Stimulated activated CD4-positive, alpha-beta T cell treated with anti-CD3 and anti-CD28 coated beads, TNF-alpha, amount 100 ng/mL, for 1 hour (primary cell): Measurements from ENCODE around the gene PLEKHG2.

Experiments
- DNase-seq, 3 donors: peaks; one replicate each; pipeline ENCODE4 v3.0.0-alpha.2; 2020; ENCODE audit warnings: low read depth in 3 of 3, low spot score in 1 of 3

PLEKHG2 gene

DNA sequence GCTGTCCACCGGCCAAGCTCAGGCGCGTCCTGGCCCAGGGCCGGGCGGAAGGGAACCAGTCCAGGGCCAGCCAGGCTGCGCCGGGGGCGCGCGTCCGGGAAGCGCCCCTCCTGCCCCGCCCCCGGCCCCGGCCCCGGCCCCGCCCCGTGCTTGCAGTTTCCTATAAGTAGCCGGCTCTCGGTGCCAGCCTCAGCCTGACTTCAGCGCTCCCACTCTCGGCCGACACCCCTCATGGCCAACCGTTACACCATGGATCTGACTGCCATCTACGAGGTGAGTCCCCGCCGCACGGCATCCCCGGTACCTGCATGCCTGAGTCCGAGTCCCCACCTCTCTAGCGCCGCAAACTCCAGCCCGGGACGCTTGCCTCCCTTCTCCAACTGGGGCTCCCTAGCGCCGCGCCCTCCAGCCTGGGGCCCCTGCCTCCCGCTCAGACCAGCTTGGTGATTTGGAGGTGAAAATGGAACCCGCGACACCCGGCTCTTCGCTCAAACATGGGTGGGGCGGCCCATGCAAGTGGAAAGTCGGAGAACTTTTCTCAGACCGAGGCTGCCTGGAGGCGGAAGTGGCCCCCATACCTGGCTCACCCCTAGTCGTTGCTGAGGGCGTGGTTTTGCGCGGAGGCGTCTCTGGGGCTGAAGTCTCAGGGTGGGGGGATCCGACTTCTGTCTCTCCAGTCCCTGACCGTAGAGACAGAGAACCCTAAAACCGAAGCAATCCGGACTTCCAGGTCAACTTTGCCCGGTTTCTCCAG is 5.6 kb upstream of the PLEKHG2 start, which contains the start of gene ZFP36:
Gene ZFP36 (plus strand): TSS at position 192 of the 754 bp plus-strand sequence. CDS start 58 bp downstream, at position 250.
- DNase-seq, result peak; percentile 83 to 93 (median 87)

DNA sequence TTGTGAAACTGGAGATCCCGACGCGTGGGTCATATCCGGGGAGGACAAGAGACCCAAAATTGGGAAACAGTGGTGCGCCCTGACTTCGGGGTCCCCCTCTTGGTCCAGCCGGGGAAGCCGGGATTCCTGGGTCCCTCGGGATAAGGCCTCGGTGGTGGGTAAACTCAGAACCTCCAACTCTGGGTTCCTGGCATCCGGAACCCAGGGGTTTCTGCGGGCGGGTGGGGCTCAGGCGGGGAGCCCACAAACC is 5.1 kb upstream of the PLEKHG2 start:
- DNase-seq, result no peak

DNA sequence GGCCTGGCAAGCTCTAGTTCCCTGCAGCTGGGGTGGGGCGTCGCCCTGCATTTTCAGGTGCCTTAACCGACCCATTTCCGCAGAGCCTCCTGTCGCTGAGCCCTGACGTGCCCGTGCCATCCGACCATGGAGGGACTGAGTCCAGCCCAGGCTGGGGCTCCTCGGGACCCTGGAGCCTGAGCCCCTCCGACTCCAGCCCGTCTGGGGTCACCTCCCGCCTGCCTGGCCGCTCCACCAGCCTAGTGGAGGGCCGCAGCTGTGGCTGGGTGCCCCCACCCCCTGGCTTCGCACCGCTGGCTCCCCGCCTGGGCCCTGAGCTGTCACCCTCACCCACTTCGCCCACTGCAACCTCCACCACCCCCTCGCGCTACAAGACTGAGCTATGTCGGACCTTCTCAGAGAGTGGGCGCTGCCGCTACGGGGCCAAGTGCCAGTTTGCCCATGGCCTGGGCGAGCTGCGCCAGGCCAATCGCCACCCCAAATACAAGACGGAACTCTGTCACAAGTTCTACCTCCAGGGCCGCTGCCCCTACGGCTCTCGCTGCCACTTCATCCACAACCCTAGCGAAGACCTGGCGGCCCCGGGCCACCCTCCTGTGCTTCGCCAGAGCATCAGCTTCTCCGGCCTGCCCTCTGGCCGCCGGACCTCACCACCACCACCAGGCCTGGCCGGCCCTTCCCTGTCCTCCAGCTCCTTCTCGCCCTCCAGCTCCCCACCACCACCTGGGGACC is 4.6 kb upstream of the PLEKHG2 start:
- DNase-seq, result peak in 1 of 3 donors; percentile 46

DNA sequence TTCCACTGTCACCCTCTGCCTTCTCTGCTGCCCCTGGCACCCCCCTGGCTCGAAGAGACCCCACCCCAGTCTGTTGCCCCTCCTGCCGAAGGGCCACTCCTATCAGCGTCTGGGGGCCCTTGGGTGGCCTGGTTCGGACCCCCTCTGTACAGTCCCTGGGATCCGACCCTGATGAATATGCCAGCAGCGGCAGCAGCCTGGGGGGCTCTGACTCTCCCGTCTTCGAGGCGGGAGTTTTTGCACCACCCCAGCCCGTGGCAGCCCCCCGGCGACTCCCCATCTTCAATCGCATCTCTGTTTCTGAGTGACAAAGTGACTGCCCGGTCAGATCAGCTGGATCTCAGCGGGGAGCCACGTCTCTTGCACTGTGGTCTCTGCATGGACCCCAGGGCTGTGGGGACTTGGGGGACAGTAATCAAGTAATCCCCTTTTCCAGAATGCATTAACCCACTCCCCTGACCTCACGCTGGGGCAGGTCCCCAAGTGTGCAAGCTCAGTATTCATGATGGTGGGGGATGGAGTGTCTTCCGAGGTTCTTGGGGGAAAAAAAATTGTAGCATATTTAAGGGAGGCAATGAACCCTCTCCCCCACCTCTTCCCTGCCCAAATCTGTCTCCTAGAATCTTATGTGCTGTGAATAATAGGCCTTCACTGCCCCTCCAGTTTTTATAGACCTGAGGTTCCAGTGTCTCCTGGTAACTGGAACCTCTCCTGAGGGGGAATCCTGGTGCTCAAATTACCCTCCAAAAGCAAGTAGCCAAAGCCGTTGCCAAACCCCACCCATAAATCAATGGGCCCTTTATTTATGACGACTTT is 3.9 kb upstream of the PLEKHG2 start:
- DNase-seq, result no peak

DNA sequence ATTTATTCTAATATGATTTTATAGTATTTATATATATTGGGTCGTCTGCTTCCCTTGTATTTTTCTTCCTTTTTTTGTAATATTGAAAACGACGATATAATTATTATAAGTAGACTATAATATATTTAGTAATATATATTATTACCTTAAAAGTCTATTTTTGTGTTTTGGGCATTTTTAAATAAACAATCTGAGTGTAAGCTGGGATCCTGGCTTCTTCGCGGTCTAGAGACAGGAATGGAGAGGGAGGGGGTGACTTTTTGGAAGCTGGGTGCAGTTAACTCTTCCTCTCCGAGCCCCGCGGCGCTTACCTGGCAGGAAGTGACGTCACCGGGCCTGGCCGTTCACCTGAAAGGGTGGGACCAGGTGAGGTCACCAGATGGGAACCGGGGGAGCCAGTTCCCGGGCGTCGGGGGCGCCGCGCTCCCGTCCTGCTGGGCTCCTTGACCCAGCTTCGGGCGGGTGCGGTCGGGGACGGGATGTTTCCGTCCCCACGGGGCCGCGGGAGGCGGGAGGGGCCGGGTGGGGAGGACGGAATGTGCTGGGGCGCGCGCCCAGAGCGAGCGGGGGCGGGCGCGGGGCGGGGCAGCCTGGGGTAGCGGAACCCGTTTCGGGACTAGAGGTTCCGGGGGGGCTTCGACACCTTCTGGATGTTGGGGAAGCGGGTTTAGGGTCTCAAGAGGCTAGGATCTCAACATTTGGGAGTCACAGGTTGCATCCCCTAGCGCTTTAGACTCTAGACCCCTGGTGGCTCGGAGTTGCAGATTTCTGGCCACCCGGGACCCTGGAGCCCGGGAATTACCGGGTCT is 3.1 kb upstream of the PLEKHG2 start:
- peak; percentile 67 to 85 (median 84) for DNase-seq

DNA sequence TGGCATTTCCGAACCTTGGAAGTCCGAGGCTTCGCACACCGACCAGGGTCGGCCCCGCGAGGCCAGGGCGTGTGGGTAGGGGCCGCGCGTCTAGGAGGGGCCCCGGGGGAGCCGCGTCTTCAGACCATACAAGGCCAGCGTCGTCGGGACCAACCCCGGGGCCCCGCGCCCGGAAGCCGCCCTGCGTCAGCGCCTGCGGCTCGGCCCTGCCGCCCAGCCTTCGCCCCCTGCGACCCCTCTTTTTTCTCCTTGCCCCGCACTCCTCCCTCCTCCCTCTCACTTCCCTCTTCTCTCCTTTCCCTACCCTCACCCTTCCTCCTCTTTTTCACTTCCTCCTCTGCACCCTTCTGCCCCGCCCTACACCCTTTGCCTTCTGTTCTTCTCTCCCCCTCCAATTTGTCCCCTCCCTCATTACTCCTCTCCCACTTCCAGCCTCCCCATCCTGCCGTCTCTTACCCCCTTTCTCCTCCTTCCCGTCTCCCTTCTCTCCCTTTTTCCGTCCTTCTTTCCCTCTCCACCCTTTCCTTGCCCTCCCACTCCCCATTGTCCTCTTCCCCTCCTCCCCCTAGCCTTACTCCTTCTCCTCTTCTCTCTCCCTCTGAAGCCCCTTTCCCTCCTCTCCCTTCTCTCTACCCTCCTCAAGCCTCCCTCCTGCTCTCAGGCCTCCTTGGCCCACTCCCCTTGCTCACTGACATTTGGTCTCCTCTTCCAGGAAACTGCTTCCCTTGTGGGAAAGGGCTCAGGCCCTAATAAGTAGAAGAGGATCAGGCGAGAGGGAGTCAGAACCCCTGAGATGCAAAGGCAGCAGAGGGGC is 2.2 kb upstream of the PLEKHG2 start:
- peak in 2 of 3 donors; percentile 58 to 65 for DNase-seq

DNA sequence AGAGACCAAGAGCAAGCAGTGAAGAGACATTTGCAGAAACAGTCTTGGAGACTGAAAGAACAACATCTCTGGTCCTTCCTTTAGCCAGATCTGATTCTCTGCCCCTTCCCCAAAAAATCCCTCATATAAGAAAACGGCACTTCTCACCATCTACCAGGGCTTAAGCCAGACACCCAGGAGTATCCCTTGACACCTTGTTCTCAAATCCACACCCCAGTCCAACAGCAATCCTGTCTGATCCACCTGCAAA is 1.7 kb upstream of the PLEKHG2 start:
- no peak for DNase-seq

DNA sequence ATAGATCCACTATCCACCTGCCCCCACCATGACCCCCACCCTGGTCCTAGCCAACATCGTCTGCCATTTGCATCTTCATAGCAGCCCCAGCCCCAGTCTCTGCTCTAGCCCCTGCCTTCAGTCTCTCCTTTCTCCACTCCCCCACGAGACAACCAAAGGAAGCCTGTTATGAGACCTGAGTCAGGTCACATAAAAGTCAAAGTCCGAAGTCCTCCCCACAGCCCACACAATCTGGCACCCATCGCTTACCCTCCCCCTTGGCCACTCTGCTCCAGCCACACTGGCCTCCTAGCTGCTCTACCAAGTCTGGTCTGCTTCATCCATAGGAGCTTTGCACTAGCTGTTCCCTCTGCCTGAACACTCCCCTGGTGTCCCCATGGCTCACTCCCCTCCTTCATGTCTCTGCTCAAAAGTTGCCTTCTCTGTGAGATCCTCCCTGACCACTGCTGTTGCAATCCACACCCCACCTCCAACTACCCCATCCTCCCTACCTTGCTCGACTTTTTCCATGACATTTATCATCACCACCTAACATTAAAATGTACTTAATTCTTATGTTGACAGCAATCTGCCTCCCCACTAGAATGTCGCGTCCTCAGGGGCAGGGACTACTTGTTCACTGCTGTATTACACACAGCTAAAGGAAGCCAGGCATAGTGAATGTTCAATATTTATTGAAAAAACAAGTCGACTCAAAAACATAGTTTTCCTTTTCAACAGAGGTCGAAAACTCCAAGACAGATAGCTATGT is 1.2 kb upstream of the PLEKHG2 start:
- DNase-seq, result no peak

DNA sequence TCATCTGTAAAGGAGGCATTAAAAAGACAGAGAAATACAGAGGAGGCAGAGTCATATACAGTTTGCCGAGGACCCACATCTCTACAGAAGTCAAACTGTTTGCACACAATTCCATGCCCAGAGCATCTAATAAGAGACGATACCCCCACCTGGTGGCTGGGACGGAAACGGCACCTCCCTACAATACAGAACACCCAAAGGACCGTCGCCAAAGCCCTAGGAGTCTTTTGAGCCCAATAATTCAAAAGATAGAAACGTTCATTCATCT is 703 bp upstream of the PLEKHG2 start:
- DNase-seq, result peak; percentile 79 to 86 (median 85)

DNA sequence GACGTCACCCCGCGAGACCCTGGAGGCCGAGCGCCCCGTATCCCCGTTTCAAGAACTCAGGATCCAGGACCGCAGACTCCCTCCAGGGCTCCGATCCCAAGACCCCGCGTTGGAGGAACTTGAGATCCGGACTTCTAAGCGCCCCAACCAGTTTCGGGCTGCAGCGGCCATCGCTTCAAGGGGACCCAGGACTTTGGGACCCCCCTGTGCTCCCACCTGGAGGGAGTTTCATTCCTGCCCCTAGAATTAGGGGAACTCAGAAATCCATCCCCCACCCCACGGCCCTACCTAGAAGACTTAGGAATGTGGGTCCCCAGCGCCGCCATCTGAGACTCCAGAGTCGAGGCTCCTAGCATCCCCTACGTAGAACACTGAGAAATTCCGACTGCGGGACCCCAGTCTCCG is 400 bp downstream of the PLEKHG2 start:
- no peak for DNase-seq

DNA sequence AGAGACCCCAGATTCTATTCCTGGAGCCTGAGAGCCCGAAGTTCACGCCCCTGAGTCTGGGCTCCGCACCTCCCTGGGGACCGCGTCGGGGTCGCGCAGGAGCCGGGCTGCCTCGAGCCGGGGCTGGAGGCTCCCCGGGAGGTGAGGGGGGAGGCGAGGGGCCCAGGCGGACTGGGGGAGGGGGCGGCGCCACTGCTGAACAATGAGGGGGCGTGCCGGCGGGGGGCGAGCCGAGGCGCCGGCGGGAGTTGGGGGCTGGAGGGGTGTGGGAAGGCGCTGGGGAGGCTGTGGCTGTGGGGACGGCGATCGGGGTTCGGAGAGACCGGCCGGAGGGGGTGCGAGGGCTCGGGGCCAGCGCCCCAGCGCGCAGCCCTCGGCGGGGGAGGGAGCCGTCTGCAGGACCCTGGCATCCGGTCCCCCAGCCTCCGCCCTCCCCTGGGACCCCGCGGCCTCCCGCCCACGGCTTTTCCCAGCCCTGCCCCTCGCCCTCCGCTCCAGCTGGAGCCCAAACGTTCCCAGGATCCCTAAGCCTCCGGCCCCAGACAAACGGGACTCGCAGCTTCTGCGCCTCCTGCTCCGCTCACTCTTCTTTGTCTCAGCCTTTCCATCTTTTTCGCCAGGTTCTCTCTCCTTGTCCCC is 922 bp downstream of the PLEKHG2 start:
- DNase-seq, result no peak

DNA sequence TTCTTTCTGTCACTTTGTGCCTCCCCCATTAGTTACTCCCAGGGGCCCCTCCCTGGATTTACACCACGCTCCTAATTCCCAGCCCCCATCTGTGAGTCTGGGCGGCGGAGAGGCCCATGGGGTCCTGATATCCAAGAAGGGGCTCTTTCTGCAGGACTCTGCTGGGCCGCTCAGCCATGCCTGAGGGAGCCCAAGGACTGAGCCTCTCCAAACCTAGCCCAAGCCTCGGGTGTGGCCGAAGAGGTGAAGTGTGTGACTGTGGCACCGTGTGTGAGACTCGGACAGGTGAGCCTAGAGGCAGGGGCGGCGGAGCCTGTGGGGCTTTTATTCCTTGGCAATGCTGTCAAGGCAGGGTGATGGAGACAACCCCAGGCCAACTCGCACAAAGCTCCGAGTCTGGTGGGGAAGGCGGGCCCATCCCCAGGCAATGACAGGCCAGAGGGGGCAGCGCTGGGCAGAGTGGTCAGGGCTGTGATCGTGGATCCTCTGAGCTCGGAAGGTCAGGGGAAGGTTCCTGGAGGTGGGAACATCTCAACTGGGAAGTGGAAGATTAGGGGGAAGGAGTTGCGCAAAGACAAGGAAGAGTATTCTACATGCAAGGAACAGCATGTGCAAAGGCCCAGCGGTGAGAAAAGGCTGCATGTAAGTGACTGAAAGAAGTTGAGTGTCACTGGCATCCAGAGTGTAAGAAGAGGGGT is 1.6 kb downstream of the PLEKHG2 start:
- no peak for DNase-seq

DNA sequence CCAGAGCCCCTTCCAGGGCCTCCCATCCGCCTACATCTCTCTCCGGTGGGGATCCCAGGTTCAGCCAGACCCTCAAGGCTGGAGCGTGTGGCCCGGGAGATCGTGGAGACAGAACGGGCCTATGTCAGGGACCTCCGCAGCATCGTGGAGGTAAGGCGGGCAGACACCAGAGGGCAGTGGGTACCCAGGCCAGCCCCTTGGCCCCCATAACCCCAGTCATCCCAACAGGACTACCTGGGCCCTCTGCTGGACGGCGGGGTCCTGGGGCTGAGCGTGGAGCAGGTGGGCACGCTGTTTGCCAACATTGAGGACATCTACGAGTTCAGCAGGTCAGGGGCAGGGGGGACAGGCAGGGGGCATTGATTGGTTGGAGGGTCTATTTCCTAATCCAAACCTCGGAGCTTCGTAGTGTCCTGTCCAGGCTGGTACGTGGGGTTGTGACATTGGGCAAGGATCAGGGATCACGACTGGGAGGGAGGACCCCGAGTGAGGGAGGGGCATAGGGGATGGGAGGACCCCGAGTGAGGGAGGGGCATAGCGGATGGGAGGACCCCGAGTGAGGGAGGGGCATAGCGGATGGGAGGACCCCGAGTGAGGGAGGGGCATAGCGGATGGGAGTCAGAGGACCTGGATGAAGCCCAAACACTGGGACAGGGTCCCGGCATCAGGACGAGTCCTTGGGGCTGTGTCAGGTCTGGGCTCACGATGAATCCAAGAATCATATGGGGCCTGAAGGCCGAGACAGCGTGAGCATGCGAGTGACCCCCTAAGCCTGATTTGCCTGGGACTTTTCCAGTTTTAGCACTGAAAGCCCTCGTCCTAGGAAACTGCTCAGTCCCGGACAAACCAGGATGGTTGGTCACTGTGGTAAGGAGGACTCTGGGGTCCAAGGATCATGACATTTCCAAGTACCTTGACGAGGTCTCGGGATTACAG is 2.9 kb downstream of the PLEKHG2 start:
- DNase-seq, result no peak

DNA sequence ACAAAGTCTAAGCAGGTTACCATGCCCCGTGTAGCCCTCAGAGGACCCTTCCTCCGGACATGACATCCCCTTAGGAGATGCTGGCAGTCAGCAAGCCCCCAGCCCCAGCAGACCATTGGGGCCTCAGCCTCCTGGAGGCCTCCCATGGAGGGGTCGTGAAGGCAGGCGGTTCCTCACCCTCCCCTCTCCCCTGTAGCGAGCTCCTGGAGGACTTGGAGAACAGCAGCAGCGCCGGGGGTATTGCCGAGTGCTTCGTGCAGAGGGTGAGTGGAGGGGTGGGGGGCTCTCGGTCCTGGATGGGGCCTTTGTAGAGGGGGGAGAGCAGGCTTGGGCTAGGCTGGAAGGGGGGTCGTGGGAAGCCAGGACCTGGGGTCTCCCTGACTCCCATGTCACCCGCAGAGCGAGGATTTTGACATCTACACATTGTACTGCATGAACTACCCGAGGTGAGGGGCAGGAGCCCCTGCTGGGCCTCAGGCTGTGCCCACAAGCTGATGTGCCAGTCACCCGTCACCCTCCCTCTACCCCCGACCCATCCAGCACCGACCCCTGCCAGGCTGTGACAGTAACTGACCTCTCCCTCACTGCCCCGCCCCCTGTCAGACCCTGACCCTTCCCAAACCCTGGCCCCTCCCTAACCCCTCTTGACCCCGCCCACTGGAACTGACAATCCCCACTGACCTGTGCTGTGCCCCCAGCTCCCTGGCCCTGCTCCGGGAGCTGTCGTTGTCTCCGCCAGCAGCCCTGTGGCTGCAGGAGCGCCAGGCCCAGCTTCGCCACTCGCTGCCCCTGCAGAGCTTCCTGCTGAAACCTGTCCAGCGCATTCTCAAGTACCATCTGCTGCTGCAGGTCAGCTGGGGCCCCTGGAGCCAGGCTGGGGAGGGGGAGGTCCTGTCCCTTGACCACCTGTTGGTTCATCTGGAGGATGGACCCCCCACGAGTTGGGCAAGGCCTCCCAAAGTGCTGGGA is 4.0 kb downstream of the PLEKHG2 start:
- DNase-seq, result no peak

DNA sequence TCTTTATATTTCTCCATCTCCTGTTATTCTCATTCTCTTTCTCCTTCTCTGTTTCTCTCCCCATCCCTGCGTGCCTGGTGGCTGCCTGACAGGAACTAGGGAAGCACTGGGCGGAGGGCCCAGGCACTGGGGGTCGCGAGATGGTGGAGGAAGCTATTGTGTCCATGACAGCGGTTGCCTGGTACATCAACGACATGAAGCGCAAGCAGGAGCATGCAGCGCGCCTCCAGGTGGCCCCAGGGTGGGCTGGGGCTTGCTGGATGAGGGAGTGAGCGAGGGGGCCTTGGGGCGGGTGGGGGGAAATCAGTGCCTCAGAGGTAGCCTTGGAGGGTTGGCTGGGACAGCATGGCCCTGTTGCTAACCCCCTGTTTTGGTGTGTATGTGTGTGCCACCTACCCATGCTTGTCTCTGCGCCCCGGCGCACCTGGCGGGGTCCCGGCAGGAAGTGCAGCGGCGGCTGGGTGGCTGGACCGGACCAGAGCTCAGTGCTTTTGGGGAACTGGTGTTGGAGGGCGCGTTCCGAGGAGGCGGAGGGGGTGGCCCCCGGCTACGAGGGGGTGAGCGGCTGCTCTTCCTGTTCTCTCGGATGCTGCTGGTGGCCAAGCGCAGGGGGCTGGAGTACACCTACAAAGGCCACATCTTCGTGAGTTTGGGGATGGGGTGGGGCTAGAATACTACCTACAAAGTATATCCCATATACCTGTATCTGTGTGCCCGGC is 5.2 kb downstream of the PLEKHG2 start:
- DNase-seq, result no peak

DNA sequence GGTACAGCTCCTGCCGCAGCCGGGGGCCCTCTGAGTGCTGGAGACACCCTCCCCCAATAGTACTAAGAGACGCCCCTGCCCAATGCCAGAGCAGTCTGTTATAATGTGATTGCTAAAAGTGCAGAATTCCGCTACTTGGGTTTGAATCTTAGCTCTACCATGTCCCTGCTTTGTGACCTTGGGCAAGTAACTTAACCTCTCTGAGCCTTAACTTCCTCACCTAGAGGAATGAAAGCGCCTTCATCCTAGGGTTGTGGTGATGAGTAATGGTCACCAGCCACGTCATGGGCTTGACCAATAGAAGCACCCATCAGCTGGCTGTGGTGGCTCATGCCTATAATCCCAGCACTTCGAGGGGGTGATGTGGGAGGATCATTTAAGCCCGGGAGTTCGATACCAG is 6.5 kb downstream of the PLEKHG2 start:
- no peak for DNase-seq
